GM13976 (cell line): ENCODE data around the gene TRIM44.
"Not testable (repeated sequence)": the region's sequence is repeated elsewhere in the genome, so short reads cannot be mapped to it uniquely, and the experiment has no call there.

Experiments used
- DNase-seq: peaks from one replicate; pipeline ENCODE4 v3.0.0; 2012; ENCODE audit warnings: low spot score
- CTCF ChIP-seq: IDR thresholded peaks from 2 replicates; pipeline ENCODE4 v1.5.1; 2012; ENCODE audit warnings: borderline replicate concordance, mild to moderate bottlenecking; ENCODE audit not compliant: insufficient read depth; ENCODE audit errors: extremely low read depth, missing control alignments, control extremely low read depth
- in situ Hi-C: fragments of 300-500 bp; cut with MboI; formaldehyde crosslinking; loops from one replicate; pipeline ENCODE4 v1.12.0; 2022; ENCODE audit warnings: low sequenced_read_pairs, mixed read lengths, inconsistent platforms; ENCODE audit not compliant: unreplicated experiment

TRIM44 gene

GRCh38 chr11:35747668-35748067 is 85.1 kb downstream of the TRIM44 start:
- no peak for DNase-seq
- TF ChIP-seq CTCF: no peak
- in situ Hi-C loops: no loop called here

GRCh38 chr11:35748644-35749043 is 86.1 kb downstream of the TRIM44 start:
- DNase-seq: no peak
- in situ Hi-C loops: no loop called here
- TF ChIP-seq CTCF: no peak

- TF ChIP-seq CTCF: no peak
- DNase-seq: no peak
- in situ Hi-C loops: no loop called here
Observed at GRCh38 chr11:35750315-35750714, 87.7 kb downstream of the TRIM44 start.

- no peak for DNase-seq
Observed at GRCh38 chr11:35750981-35751663, 88.5 kb downstream of the TRIM44 start.

GRCh38 chr11:35751664-35752061 is 89.1 kb downstream of the TRIM44 start:
- no peak for TF ChIP-seq CTCF
- in situ Hi-C loops: no loop called here
- no peak for DNase-seq

More at GRCh38 chr11:35750981-35751663, 88.5 kb downstream of the TRIM44 start:
- no peak for TF ChIP-seq CTCF
- in situ Hi-C loops: no loop called here

GRCh38 chr11:35752115-35752514 is 89.5 kb downstream of the TRIM44 start:
- DNase-seq: no peak
- in situ Hi-C loops: no loop called here
- no peak for TF ChIP-seq CTCF

GRCh38 chr11:35753573-35753972 is 91.0 kb downstream of the TRIM44 start:
- DNase-seq, in situ Hi-C loops: not testable (repeated sequence)

- in situ Hi-C loops, DNase-seq: not testable (repeated sequence)
Observed at GRCh38 chr11:35759951-35760350, 97.4 kb downstream of the TRIM44 start.
